OCI-LY1 (cell line): ENCODE results near the gene ALKBH2.

Experiments
- H2AFZ ChIP-seq: fragments of 200-600 bp; sonication (generic), shearing (Covaris generic); 2 replicates; pipeline ENCODE4 v1.6.0; 2014; ENCODE audit warnings: antibody characterized with exemption, mild to moderate bottlenecking, low read length
- H3F3A ChIP-seq: fragments of 200-600 bp; sonication (generic), shearing (Covaris generic); 2 replicates; pipeline ENCODE4 v1.6.0; 2014; ENCODE audit warnings: mild to moderate bottlenecking, antibody characterized with exemption, low read length, moderate library complexity; ENCODE audit not compliant: insufficient read depth
- H3K27ac ChIP-seq: fragments of 200-600 bp; sonication (generic); 2 replicates; pipeline ENCODE4 v1.5.1; 2014; ENCODE audit warnings: low read length, mixed run types, mild to moderate bottlenecking, low read depth; ENCODE audit not compliant: poor library complexity, severe bottlenecking
- H3K27me3 ChIP-seq: fragments of 200-600 bp; sonication (generic); 2 replicates; pipeline ENCODE4 v1.6.0; 2014; ENCODE audit warnings: antibody characterized with exemption, mild to moderate bottlenecking, low read length, moderate library complexity; ENCODE audit not compliant: insufficient read depth
- H3K36me3 ChIP-seq: fragments of 200-600 bp; sonication (generic); 2 replicates; pipeline ENCODE4 v1.6.1; 2014; ENCODE audit warnings: mild to moderate bottlenecking, antibody characterized with exemption, low read length, moderate library complexity, mixed read lengths; ENCODE audit not compliant: insufficient read depth
- H3K4me1 ChIP-seq: fragments of 200-600 bp; sonication (generic); 2 replicates; pipeline ENCODE4 v1.5.1; 2014; ENCODE audit warnings: mild to moderate bottlenecking, low read length, moderate library complexity; ENCODE audit not compliant: insufficient read depth, severe bottlenecking
- H3K4me2 ChIP-seq: fragments of 200-600 bp; sonication (generic), shearing (Covaris generic); 2 replicates; pipeline ENCODE4 v1.6.1; 2014; ENCODE audit warnings: low read length
- H3K4me3 ChIP-seq: fragments of 200-600 bp; sonication (generic); 2 replicates; pipeline ENCODE4 v1.5.1; 2014; ENCODE audit warnings: low read length, low read depth, mild to moderate bottlenecking, mixed read lengths; ENCODE audit not compliant: poor library complexity, severe bottlenecking
- H3K79me2 ChIP-seq: fragments of 200-600 bp; shearing (Covaris generic); 2 replicates; pipeline ENCODE4 v1.6.1; 2016; ENCODE audit warnings: mixed run types, low read length, mixed read lengths; ENCODE audit not compliant: insufficient read depth
- H3K9ac ChIP-seq: fragments of 200-600 bp; sonication (generic), shearing (Covaris generic); 2 replicates; pipeline ENCODE4 v1.6.1; 2014; ENCODE audit warnings: mild to moderate bottlenecking, low read length, mixed read lengths
- H3K9me2 ChIP-seq: fragments of 200-600 bp; sonication (generic), shearing (Covaris generic); 2 replicates; pipeline ENCODE4 v1.6.1; 2014; ENCODE audit warnings: low read depth, mild to moderate bottlenecking, low read length, mixed read lengths
- H3K9me3 ChIP-seq: fragments of 200-600 bp; shearing (Covaris generic); 2 replicates; pipeline ENCODE4 v1.6.1; 2014; ENCODE audit warnings: low read length, mixed read lengths
- H4K20me1 ChIP-seq: fragments of 200-600 bp; sonication (generic), shearing (Covaris generic); 2 replicates; pipeline ENCODE4 v1.6.0; 2016; ENCODE audit warnings: mild to moderate bottlenecking, low read length; ENCODE audit not compliant: insufficient read depth
- EZH2 ChIP-seq: fragments of 200-600 bp; sonication (generic), shearing (Covaris generic); IDR thresholded peaks from 2 replicates; pipeline ENCODE4 v1.8.0; 2017; ENCODE audit warnings: borderline replicate concordance, mixed run types, mild to moderate bottlenecking, antibody characterized with exemption, low read length, moderate library complexity, mixed read lengths
- TF ChIP-seq, protein P1 (sequence below): fragments of 200-600 bp; sonication (generic), shearing (Covaris generic); IDR thresholded peaks from 2 replicates; pipeline ENCODE4 v1.5.1; 2017; ENCODE audit warnings: mild to moderate bottlenecking, antibody characterized with exemption, low read length, moderate library complexity, mixed read lengths

ALKBH2 gene

DNA sequence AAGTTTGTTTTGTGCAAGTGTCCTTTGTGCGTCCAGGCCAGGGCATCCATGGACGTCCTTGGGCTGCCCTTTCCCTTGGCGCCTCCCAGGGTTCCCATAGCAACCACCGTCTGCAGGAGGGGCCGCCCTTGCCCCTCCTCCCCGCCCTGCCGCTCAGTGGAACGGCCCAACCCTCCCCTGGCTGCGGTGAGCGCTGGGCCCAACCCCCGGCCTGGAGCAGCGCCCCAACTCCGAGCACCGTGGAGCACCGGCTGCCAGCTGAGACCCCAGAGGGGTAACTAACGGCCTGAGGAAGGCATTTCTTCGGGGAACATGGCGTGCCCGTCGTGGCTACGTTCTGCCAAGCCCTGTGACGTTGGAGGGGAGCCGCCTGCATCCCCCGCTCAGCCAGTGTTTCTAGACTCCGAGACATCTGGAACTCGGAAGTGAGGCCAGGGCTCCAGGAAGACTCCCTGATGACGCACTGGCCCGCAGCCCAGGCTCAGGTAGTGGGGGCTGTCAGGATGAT lies 17.8 kb upstream of the ALKBH2 start:
- no peak overlapping the region for H3K4me2 ChIP-seq
- H2AFZ ChIP-seq: no peak overlapping the region
- no peaks in the 10 kb centered on the region for H3K4me1 ChIP-seq
- H3K27ac ChIP-seq: no peak overlapping the region
- TF ChIP-seq, protein P1, sequence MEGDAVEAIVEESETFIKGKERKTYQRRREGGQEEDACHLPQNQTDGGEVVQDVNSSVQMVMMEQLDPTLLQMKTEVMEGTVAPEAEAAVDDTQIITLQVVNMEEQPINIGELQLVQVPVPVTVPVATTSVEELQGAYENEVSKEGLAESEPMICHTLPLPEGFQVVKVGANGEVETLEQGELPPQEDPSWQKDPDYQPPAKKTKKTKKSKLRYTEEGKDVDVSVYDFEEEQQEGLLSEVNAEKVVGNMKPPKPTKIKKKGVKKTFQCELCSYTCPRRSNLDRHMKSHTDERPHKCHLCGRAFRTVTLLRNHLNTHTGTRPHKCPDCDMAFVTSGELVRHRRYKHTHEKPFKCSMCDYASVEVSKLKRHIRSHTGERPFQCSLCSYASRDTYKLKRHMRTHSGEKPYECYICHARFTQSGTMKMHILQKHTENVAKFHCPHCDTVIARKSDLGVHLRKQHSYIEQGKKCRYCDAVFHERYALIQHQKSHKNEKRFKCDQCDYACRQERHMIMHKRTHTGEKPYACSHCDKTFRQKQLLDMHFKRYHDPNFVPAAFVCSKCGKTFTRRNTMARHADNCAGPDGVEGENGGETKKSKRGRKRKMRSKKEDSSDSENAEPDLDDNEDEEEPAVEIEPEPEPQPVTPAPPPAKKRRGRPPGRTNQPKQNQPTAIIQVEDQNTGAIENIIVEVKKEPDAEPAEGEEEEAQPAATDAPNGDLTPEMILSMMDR: no peak
- TF ChIP-seq EZH2: no peak
- H3K9me2 ChIP-seq: no peaks in the 10 kb centered on the region
- H3K4me3 ChIP-seq: no peak overlapping the region
- H3K79me2 ChIP-seq: no peaks in the 10 kb centered on the region
- H3K9ac ChIP-seq: no peak overlapping the region
- H3K9me3 ChIP-seq: no peaks in the 10 kb centered on the region
- no peaks in the 10 kb centered on the region for H3K27me3 ChIP-seq
- no peaks in the 10 kb centered on the region for H3F3A ChIP-seq
- H3K36me3 ChIP-seq: peaks cover 15% of the 10 kb centered on the region
- no peaks in the 10 kb centered on the region for H4K20me1 ChIP-seq

DNA sequence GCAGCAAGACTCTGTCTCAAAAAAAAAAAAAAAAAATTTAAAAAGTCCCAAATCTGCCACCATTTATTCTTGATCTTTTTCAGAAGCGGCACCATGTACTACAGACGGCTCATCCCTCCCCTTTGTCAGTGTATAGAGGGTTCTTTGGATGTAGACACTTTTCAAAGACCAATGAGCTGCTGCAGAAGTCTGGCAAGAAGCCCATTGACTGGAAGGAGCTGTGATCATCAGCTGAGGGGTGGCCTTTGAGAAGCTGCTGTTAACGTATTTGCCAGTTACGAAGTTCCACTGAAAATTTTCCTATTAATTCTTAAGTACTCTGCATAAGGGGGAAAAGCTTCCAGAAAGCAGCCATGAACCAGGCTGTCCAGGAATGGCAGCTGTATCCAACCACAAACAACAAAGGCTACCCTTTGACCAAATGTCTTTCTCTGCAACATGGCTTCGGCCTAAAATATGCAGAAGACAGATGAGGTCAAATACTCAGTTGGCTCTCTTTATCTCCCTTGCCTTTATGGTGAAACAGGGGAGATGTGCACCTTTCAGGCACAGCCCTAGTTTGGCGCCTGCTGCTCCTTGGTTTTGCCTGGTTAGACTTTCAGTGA lies 16.6 kb upstream of the ALKBH2 start:
- H3K4me2 ChIP-seq: no peak overlapping the region
- no peaks in the 10 kb centered on the region for H3F3A ChIP-seq
- H3K4me3 ChIP-seq: no peak overlapping the region
- no peaks in the 10 kb centered on the region for H3K9me3 ChIP-seq
- H3K4me1 ChIP-seq: no peaks in the 10 kb centered on the region
- TF ChIP-seq EZH2: no peak
- TF ChIP-seq, protein P1: no peak
- no peaks in the 10 kb centered on the region for H4K20me1 ChIP-seq
- H3K9ac ChIP-seq: no peak overlapping the region
- peaks cover 22% of the 10 kb centered on the region for H3K36me3 ChIP-seq
- no peaks in the 10 kb centered on the region for H3K27me3 ChIP-seq
- H3K9me2 ChIP-seq: no peaks in the 10 kb centered on the region
- H3K79me2 ChIP-seq: no peaks in the 10 kb centered on the region
- H3K27ac ChIP-seq: no peak overlapping the region
- H2AFZ ChIP-seq: no peak overlapping the region

DNA sequence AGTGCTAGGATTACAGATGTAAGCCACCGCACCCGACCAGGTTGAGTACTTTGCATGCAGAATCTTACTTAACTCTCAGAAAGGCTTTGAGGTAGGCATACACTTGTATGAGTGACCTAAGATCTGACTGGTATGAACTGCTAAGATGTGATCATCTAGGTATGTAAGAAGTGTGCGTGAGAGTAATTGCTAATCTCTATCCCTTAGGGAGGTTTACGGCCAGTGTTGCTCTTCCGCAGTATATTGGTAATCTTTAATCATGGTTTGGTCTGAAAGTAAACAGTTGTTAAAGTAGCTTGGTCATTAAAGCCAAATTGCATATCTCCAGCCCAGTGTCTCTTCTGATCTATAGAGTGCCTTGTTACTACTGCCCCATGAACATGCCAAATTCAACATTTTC lies 11.9 kb upstream of the ALKBH2 start:
- no peak overlapping the region for H3K4me2 ChIP-seq
- no peak overlapping the region for H3K9ac ChIP-seq
- H3F3A ChIP-seq: no peaks in the 10 kb centered on the region
- no peak overlapping the region for H3K4me3 ChIP-seq
- no peaks in the 10 kb centered on the region for H3K27me3 ChIP-seq
- H3K79me2 ChIP-seq: no peaks in the 10 kb centered on the region
- no peak overlapping the region for H2AFZ ChIP-seq
- no peaks in the 10 kb centered on the region for H3K9me3 ChIP-seq
- H3K27ac ChIP-seq: no peak overlapping the region
- H3K36me3 ChIP-seq: peaks cover 58% of the 10 kb centered on the region
- H3K9me2 ChIP-seq: no peaks in the 10 kb centered on the region
- no peaks in the 10 kb centered on the region for H3K4me1 ChIP-seq
- no peaks in the 10 kb centered on the region for H4K20me1 ChIP-seq
- TF ChIP-seq EZH2: no peak
- TF ChIP-seq, protein P1: no peak
